Measurements from ENCODE around the gene PPP1R15B.
"Not testable (repeated sequence)": the region's sequence is repeated elsewhere in the genome, so short reads cannot be mapped to it uniquely, and the experiment has no call there.

Gene PPP1R15B

GRCh38 chr1:204429746-204430145 lies 18.1 kb upstream of the PPP1R15B start:
- TF ChIP-seq CTCF (IDR thresholded peaks at IDR 0.05; ENCODE audit: control insufficient read depth, insufficient read depth, low read depth, low read length, missing control alignments) = no peak
- no peak for DNase-seq (ENCODE audit: low read depth)
- no peak overlapping the region for H3K4me3 ChIP-seq (ENCODE audit: control insufficient read depth, low read depth, low read length)

GRCh38 chr1:204426971-204427701 lies 15.5 kb upstream of the PPP1R15B start:
- no peak overlapping the region for H3K4me3 ChIP-seq (ENCODE audit: control insufficient read depth, low read depth, low read length)
- no peak for TF ChIP-seq CTCF (IDR thresholded peaks at IDR 0.05; ENCODE audit: control insufficient read depth, insufficient read depth, low read depth, low read length, missing control alignments)
- DNase-seq (ENCODE audit: low read depth) = no peak

- TF ChIP-seq CTCF (IDR thresholded peaks at IDR 0.05; ENCODE audit: control insufficient read depth, insufficient read depth, low read depth, low read length, missing control alignments) = no peak
- H3K4me3 ChIP-seq (ENCODE audit: control insufficient read depth, low read depth, low read length) = no peak overlapping the region
- no peak for DNase-seq (ENCODE audit: low read depth)
These were observed 14.9 kb upstream of the PPP1R15B start for GRCh38 chr1:204426474-204426873.

GRCh38 chr1:204426035-204426436 lies 14.4 kb upstream of the PPP1R15B start:
- no peak overlapping the region for H3K4me3 ChIP-seq (ENCODE audit: control insufficient read depth, low read depth, low read length)
- DNase-seq (ENCODE audit: low read depth) = no peak
- TF ChIP-seq CTCF (IDR thresholded peaks at IDR 0.05; ENCODE audit: control insufficient read depth, insufficient read depth, low read depth, low read length, missing control alignments) = no peak

GRCh38 chr1:204424621-204425020 lies 13.0 kb upstream of the PPP1R15B start:
- no peak for DNase-seq (ENCODE audit: low read depth)
- no peak overlapping the region for H3K4me3 ChIP-seq (ENCODE audit: control insufficient read depth, low read depth, low read length)
- no peak for TF ChIP-seq CTCF (IDR thresholded peaks at IDR 0.05; ENCODE audit: control insufficient read depth, insufficient read depth, low read depth, low read length, missing control alignments)

- not testable (repeated sequence) for H3K4me3 ChIP-seq (ENCODE audit: control insufficient read depth, low read depth, low read length); DNase-seq (ENCODE audit: low read depth)
These were observed 10.6 kb upstream of the PPP1R15B start for GRCh38 chr1:204422061-204422705.

- no peak for DNase-seq (ENCODE audit: low read depth)
- no peak overlapping the region for H3K4me3 ChIP-seq (ENCODE audit: control insufficient read depth, low read depth, low read length)
- TF ChIP-seq CTCF (IDR thresholded peaks at IDR 0.05; ENCODE audit: control insufficient read depth, insufficient read depth, low read depth, low read length, missing control alignments) = no peak
These were observed 9.8 kb upstream of the PPP1R15B start for GRCh38 chr1:204421441-204421840.

Data from AG09309 (cell line).